Neural progenitor cell (in vitro differentiated cells): ENCODE results near the gene POFUT1.

Source experiments
- EZH2phosphoT487 ChIP-seq: fragments of 200-600 bp; sonication (generic); IDR thresholded peaks from 2 replicates; pipeline ENCODE4 v1.6.1; 2017; ENCODE audit warnings: antibody characterized with exemption
- TF ChIP-seq, protein P1 (sequence below): fragments of 200-600 bp; sonication (generic); IDR thresholded peaks from 2 replicates; pipeline ENCODE4 v1.5.1; 2017; ENCODE audit warnings: antibody characterized with exemption, mild to moderate bottlenecking

DNA sequence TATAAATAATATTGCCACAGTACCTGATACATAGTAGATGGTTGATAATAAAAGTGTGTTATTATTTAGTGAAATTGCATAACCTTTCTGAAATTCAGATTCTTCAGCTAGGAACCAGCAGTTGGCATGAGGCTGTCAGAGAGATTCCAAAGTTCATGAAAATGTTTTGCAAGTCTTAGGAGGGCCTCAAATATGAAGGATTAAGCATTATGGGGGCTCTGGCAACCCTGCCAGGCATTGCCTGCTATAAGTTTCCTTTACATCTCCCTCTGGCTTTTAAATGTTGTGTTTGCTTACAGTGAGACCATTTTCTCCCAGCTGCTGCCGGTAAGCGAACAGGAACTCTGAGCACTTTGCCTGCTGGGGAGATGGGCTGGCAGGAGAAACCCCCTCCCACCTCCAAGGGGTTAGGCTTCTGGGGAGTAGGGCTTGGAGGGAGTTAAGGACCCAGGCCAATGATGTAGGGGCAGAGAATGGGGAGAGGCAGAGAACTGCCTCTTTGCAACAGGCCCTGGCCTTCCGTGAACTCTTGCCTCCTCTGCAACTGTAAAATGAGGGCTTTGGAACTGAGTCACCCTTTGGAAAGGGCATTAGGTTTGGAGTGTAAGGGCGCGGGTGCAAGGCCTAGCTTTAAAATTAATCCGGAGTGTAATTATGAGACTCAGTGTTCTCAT lies 36.6 kb downstream of the POFUT1 start:
- TF ChIP-seq, protein P1, sequence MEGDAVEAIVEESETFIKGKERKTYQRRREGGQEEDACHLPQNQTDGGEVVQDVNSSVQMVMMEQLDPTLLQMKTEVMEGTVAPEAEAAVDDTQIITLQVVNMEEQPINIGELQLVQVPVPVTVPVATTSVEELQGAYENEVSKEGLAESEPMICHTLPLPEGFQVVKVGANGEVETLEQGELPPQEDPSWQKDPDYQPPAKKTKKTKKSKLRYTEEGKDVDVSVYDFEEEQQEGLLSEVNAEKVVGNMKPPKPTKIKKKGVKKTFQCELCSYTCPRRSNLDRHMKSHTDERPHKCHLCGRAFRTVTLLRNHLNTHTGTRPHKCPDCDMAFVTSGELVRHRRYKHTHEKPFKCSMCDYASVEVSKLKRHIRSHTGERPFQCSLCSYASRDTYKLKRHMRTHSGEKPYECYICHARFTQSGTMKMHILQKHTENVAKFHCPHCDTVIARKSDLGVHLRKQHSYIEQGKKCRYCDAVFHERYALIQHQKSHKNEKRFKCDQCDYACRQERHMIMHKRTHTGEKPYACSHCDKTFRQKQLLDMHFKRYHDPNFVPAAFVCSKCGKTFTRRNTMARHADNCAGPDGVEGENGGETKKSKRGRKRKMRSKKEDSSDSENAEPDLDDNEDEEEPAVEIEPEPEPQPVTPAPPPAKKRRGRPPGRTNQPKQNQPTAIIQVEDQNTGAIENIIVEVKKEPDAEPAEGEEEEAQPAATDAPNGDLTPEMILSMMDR, result no peak
- no peak for TF ChIP-seq EZH2phosphoT487
